HEK293T (cell line): ENCODE data around the gene IRF8.

Source experiments
- CTCF ChIA-PET: fragments of 350-600 bp; formaldehyde crosslinking; extraction: SDS; loops from one replicate; lab custom pipeline; 2021; ENCODE audit warnings: antibody characterized with exemption, inconsistent platforms; lab: Yijun Ruan, JAX
- POLR2A ChIA-PET: fragments of 350-600 bp; formaldehyde crosslinking; extraction: SDS; loops from one replicate; lab custom pipeline; 2020; ENCODE audit warnings: antibody characterized with exemption, inconsistent platforms; lab: Yijun Ruan, JAX
- DNase-seq: peaks from one replicate; pipeline ENCODE4 v3.0.0; 2012; ENCODE audit warnings: mixed read lengths; ENCODE audit errors: extremely low spot score
- ARNT ChIP-seq: fragments of 450-650 bp; IDR thresholded peaks from 2 replicates; pipeline ENCODE4 v1.6.1; 2017; ENCODE audit warnings: mild to moderate bottlenecking
- BHLHE40 ChIP-seq: fragments of 450-650 bp; IDR thresholded peaks from 2 replicates; pipeline ENCODE4 v1.6.1; 2016; ENCODE audit warnings: mild to moderate bottlenecking, moderate library complexity, borderline replicate concordance
- CTBP1 ChIP-seq: fragments of 450-650 bp; IDR thresholded peaks from 2 replicates; pipeline ENCODE4 v1.6.1; 2016; ENCODE audit warnings: borderline replicate concordance
- ELF4 ChIP-seq: fragments of 450-650 bp; IDR thresholded peaks from 2 replicates; pipeline ENCODE4 v1.6.1; 2017; ENCODE audit warnings: antibody characterized with exemption
- FOXA1 ChIP-seq: fragments of 450-650 bp; IDR thresholded peaks from 2 replicates; pipeline ENCODE4 v1.6.1; 2016; ENCODE audit warnings: mild to moderate bottlenecking
- FOXK2 ChIP-seq: fragments of 450-650 bp; IDR thresholded peaks from 2 replicates; pipeline ENCODE4 v1.6.1; 2016; ENCODE audit warnings: mild to moderate bottlenecking
- FOXM1 ChIP-seq: fragments of 450-650 bp; IDR thresholded peaks from 2 replicates; pipeline ENCODE4 v1.6.1; 2017; ENCODE audit warnings: mild to moderate bottlenecking, borderline replicate concordance
- HDGF ChIP-seq: fragments of 450-650 bp; IDR thresholded peaks from 2 replicates; pipeline ENCODE4 v1.6.1; 2017; ENCODE audit warnings: antibody characterized with exemption, borderline replicate concordance
- L3MBTL2 ChIP-seq: fragments of 450-650 bp; conservative IDR thresholded peaks from 2 replicates; pipeline ENCODE4 v1.6.1; 2016; ENCODE audit warnings: mild to moderate bottlenecking
- LEF1 ChIP-seq: fragments of 450-650 bp; IDR thresholded peaks from 2 replicates; pipeline ENCODE4 v1.6.1; 2017; ENCODE audit warnings: mild to moderate bottlenecking, borderline replicate concordance
- NFRKB ChIP-seq: fragments of 450-650 bp; IDR thresholded peaks from 2 replicates; pipeline ENCODE4 v1.6.1; 2016; ENCODE audit warnings: mild to moderate bottlenecking, moderate library complexity
- SP1 ChIP-seq: fragments of 450-650 bp; IDR thresholded peaks from 2 replicates; pipeline ENCODE4 v1.6.1; 2017
- SUZ12 ChIP-seq: fragments of 450-650 bp; IDR thresholded peaks from 2 replicates; pipeline ENCODE4 v1.6.1; 2016; ENCODE audit warnings: mild to moderate bottlenecking
- TARDBP ChIP-seq: fragments of 450-650 bp; IDR thresholded peaks from 2 replicates; pipeline ENCODE4 v1.6.1; 2016
- ZNF384 ChIP-seq: fragments of 450-650 bp; IDR thresholded peaks from 2 replicates; pipeline ENCODE4 v1.6.1; 2016
- TF ChIP-seq, protein P1 (sequence below): fragments of 450-650 bp; IDR thresholded peaks from 2 replicates; pipeline ENCODE4 v1.6.1; 2016

The IRF8 gene

DNA sequence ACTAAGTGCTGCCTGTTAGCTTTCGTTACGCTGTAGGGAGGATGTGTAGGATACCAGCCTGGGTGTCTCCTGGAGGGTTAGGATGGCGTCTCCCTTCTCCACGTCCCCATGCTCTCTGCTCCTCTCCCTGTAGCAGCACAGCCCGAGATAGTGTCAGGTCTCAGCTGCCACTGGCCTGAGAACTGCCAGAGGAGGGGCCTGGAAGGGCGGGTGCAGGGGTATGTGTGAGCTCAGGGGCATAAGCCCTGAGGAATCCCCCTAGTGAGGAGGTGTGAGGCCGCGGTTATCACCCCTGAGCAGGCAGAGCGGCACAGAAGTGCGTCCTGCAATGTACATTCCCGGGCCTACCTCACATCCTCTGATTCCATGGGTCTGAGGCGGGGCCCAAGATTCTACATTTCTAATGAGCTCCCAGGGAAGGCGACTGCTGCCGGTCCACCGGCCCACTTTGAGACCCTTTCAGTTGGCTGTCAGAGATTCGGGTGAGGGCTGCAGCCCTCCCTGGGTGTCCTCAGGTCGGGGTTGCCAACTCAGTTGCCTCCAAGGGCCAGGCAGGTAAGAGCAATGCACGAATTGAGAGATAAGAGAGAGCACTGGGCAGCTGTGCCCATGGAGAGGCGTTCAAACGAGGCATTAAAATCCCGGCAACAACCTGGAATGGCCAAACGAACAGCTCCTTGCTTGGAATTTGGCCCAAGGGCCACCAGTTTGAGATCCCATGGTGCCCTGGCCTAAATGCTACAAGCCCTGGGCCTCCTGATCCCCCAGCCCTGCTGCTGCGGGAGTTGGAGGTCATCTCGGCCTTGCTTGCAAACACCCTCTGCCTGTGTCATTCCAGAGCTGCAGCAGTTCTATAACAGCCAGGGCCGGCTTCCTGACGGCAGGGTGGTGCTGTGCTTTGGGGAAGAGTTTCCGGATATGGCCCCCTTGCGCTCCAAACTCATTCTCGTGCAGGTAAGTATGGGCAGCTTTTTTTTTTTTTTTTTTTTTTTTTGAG is 20.6 kb downstream of the IRF8 start:
- TF ChIP-seq ARNT (no peak), L3MBTL2 (no peak), FOXM1 (no peak), BHLHE40 (no peak), TARDBP (no peak), CTBP1 (no peak), SUZ12 (no peak), NFRKB (no peak), ELF4 (no peak), HDGF (no peak), SP1 (no peak), FOXK2 (no peak), LEF1 (no peak), ZNF384 (no peak)
- TF ChIP-seq, protein P1, sequence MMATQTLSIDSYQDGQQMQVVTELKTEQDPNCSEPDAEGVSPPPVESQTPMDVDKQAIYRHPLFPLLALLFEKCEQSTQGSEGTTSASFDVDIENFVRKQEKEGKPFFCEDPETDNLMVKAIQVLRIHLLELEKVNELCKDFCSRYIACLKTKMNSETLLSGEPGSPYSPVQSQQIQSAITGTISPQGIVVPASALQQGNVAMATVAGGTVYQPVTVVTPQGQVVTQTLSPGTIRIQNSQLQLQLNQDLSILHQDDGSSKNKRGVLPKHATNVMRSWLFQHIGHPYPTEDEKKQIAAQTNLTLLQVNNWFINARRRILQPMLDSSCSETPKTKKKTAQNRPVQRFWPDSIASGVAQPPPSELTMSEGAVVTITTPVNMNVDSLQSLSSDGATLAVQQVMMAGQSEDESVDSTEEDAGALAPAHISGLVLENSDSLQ: no peak
- ChIA-PET CTCF (no interaction called here), POLR2A (no interaction called here)
- no peak for DNase-seq

DNA sequence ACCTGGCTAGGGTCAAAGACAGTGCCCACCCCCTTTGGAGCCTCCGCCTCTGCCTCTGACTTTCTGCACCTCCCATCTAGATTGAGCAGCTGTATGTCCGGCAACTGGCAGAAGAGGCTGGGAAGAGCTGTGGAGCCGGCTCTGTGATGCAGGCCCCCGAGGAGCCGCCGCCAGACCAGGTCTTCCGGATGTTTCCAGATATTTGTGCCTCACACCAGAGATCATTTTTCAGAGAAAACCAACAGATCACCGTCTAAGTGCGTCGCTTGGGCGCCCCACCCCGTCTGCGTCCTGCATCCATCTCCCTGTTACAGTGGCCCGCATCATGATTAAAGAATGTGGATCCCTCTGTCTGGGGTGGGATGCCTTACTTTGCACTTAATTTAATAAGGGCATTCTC is 22.1 kb downstream of the IRF8 start:
- ChIA-PET CTCF (no interaction called here), POLR2A (no interaction called here)
- no peak for DNase-seq
- TF ChIP-seq TARDBP (no peak), HDGF (no peak), BHLHE40 (no peak), CTBP1 (no peak), FOXA1 (no peak), L3MBTL2 (no peak), ELF4 (no peak)

DNA sequence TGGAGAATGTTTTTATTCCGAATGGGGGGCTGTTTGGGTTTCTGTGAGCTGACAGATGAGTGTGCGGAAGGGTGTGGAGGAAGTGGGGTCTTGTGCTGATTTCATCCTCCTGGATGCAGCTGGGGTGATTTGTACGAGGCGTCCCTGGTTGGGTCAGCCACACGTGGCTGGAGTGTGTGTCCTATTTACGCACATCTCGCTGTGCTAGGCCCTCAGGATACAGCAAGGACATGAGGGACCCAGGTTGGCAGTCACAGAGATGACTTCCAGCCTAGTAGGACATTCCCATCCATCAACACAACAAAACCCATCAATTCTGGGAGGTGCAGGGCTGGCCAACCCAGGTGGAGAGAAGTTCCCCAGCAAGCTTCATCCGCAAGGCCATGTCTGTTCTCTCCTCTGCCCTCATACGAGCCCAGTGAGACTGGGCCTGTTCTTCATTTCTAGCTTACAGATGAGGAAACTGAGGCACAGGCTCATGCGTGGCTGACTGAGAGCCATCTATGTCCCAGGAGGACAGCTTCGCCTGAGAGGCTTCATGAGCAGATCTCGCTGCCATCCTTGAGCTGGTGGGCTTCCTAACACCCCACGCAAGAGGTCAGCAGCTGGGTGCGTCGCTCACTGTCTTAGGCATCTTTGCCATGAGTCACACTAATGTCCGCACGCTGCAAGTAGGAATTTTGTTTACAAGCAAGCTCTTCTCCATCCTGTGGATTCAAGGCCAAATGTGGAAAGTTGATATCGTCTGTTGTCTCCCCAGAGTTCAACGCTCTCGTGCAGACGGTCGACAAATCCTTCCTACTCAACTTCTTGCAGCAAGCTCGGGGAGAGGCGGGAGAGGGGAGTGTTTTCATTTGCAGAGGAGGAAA is 24.4 kb downstream of the IRF8 start:
- ChIA-PET POLR2A (interaction anchor here (0.9 kb wide), 1 partner anchor 27 kb away, joined by 3 read pairs; no protein-coding TSS in a partner anchor), CTCF (no interaction called here)
- no peak for DNase-seq
- TF ChIP-seq FOXA1: no peak
- TF ChIP-seq FOXK2: no peak
- TF ChIP-seq, protein P1: no peak
- TF ChIP-seq ELF4: no peak
- TF ChIP-seq SUZ12: no peak
- no peak for TF ChIP-seq LEF1
- no peak for TF ChIP-seq ZNF384
- TF ChIP-seq BHLHE40: no peak
- no peak for TF ChIP-seq HDGF
- no peak for TF ChIP-seq FOXM1
- no peak for TF ChIP-seq NFRKB
- TF ChIP-seq SP1: no peak

DNA sequence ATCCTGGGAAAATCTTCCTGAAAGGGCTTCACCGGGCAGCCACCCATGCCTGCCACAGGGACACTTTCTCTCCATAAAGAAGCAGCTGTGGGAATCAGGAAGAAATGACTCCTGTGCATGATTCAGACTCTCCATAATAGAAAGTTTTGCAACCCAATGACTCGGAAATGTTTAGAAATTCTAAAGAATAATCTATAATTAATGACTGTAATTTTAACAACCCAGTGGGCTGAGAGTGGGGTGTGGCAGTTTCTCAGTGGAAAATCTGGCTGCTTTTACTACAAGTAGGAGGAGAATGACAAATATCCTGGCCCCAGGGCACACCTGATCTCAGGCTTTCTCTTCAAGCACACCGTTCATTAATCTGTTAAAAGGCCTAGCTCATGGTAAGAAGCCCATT is 25.7 kb downstream of the IRF8 start:
- POLR2A ChIA-PET: no interaction called here
- CTCF ChIA-PET: no interaction called here
- no peak for DNase-seq
- TF ChIP-seq ARNT: no peak
- no peak for TF ChIP-seq FOXK2
- TF ChIP-seq ZNF384: no peak
- no peak for TF ChIP-seq BHLHE40
- no peak for TF ChIP-seq ELF4
- TF ChIP-seq FOXM1: no peak
- TF ChIP-seq FOXA1: no peak
- no peak for TF ChIP-seq L3MBTL2
- TF ChIP-seq HDGF: no peak
- no peak for TF ChIP-seq SUZ12
- TF ChIP-seq, protein P1: no peak
- no peak for TF ChIP-seq NFRKB
- TF ChIP-seq TARDBP: no peak
- TF ChIP-seq LEF1: no peak
- TF ChIP-seq SP1: no peak

DNA sequence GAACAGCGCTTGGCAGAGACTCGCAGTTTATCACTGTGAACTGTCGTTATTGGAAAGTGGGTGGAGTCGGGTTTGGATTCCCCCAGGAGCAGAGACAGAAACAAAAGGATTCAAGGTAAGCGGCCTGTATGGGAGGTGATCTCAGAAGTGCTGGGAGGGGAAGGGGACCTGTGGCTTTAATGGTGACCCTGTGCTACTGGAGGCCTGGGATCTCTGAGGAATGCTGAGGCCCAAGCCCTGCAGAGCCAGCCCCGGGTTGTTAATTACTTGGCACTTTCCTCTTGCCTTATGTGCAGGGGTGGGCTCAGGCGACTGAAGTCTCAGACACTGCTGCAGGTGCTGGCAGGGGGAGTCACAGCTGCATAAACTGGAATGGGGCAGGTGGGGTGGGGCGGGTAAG is 27.4 kb downstream of the IRF8 start:
- POLR2A ChIA-PET: no interaction called here
- TF ChIP-seq ARNT (no peak), FOXM1 (no peak), SUZ12 (no peak)
- CTCF ChIA-PET: no interaction called here
- DNase-seq: no peak

DNA sequence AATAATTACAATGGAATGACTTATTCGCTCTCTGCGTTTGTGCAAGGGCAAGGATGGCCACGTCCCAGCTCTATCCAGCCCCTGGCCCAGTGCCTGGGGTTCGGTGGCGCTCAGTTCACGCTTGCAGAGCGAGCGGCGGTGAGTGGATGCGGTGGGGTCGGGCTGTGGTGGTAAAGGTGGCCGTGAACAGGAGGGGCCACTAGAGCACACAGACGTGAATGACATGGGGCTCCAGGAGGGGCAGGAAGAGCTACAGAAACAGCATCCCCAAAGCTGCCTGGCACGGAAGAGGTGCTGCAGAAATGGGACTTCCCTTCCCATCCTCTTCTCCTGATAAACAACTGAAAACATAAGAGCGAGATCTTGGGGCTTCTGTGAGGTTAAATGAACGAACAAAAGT is 28.4 kb downstream of the IRF8 start:
- TF ChIP-seq, protein P1: no peak
- DNase-seq: no peak
- POLR2A ChIA-PET: interaction anchor here (0.5 kb wide), 1 partner anchor 113 kb away, joined by 3 read pairs; no protein-coding TSS in a partner anchor
- CTCF ChIA-PET: no interaction called here
